Smooth muscle cell (in vitro differentiated cells): ENCODE measurements around the gene RMND5B. TPM values are rescaled to one million over a fixed set of nuclear protein-coding genes. Genes with fewer than 3 reads are reported as not detected.

Experiments used
- DNase-seq: peaks from one replicate; lab custom pipeline; 2025; ENCODE audit not compliant: unreplicated experiment; lab: John Stamatoyannopoulos, UW
- H2AFZ ChIP-seq: fragments of 200-600 bp; sonication (generic); 2 replicates; pipeline ENCODE4 v1.6.0; 2016; ENCODE audit warnings: antibody characterized with exemption, low read depth, mild to moderate bottlenecking
- H3F3A ChIP-seq: fragments of 200-600 bp; sonication (generic); 2 replicates; pipeline ENCODE4 v1.6.0; 2017; ENCODE audit warnings: antibody characterized with exemption, low read depth
- H3K27ac ChIP-seq: fragments of 200-600 bp; sonication (generic); 2 replicates; pipeline ENCODE4 v1.5.1; 2016; ENCODE audit warnings: low read depth, mild to moderate bottlenecking
- H3K27me3 ChIP-seq: fragments of 200-600 bp; sonication (generic); 2 replicates; pipeline ENCODE4 v1.6.1; 2016; ENCODE audit warnings: low read depth, mild to moderate bottlenecking
- H3K36me3 ChIP-seq: fragments of 200-600 bp; sonication (generic); 2 replicates; pipeline ENCODE4 v1.5.1; 2016; ENCODE audit warnings: low read depth
- H3K4me1 ChIP-seq: fragments of 200-600 bp; sonication (generic); 2 replicates; pipeline ENCODE4 v1.5.1; 2016; ENCODE audit warnings: low read depth
- H3K4me2 ChIP-seq: fragments of 200-600 bp; sonication (generic); 2 replicates; pipeline ENCODE4 v1.6.0; 2016; ENCODE audit warnings: mild to moderate bottlenecking
- H3K4me3 ChIP-seq: fragments of 200-600 bp; sonication (generic); 2 replicates; pipeline ENCODE4 v1.5.1; 2016; ENCODE audit warnings: mild to moderate bottlenecking
- H3K79me2 ChIP-seq: fragments of 200-600 bp; sonication (generic); 2 replicates; pipeline ENCODE4 v1.6.0; 2016; ENCODE audit warnings: low read depth, mild to moderate bottlenecking
- H3K9ac ChIP-seq: fragments of 200-600 bp; sonication (generic); 2 replicates; pipeline ENCODE4 v1.6.0; 2016; ENCODE audit warnings: low read depth
- H3K9me3 ChIP-seq: fragments of 200-600 bp; sonication (generic); replicated peaks from 2 replicates; pipeline ENCODE4 v1.5.1; 2016; ENCODE audit warnings: low read depth
- H4K20me1 ChIP-seq: fragments of 200-600 bp; sonication (generic); 2 replicates; pipeline ENCODE4 v1.6.0; 2016; ENCODE audit warnings: low read depth
- CTCF ChIP-seq: fragments of 200-600 bp; sonication (generic); IDR thresholded peaks from 2 replicates; pipeline ENCODE4 v1.5.1; 2017; ENCODE audit warnings: borderline replicate concordance, mild to moderate bottlenecking, antibody characterized with exemption; ENCODE audit not compliant: insufficient read depth, poor library complexity, severe bottlenecking
- WGBS: methylation state at CpG from one replicate; pipeline ENCODE4 v1.1.7; 2016; ENCODE audit warnings: low lambda C conversion rate; 5-methylcytosine and 5-hydroxymethylcytosine counted together
- polyA plus RNA-seq: library from polyadenylated mRNA; unstranded; fragments of >200 nt; fragmentation: Nextera tagmentation; extraction: Ambion mirVana; gene quantifications from 2 replicates; pipeline ENCODE4 v1.2.1, GENCODE V29; 2016
- total RNA-seq: library from RNA; depleted of rRNA; stranded (reverse); fragments of >200 nt; gene quantifications from 2 replicates; pipeline ENCODE4 v1.2.3, GENCODE V29; 2014

RMND5B gene
- total and polyA plus RNA-seq, 2 experiments from 2014 or later, result 18.2 to 20.8 TPM

GRCh38 chr5:178165581-178165980 lies 34.8 kb downstream of the RMND5B start:
- no peak for DNase-seq
- Histone ChIP-seq H3K27ac (no peak overlapping the region), H3K4me3 (no peak overlapping the region), H3K27me3 (no peaks in the 10 kb centered on the region), H3K4me1 (peaks cover 3% of the 10 kb centered on the region), H2AFZ (no peak overlapping the region), H4K20me1 (no peaks in the 10 kb centered on the region), H3K9ac (no peak overlapping the region), H3K79me2 (no peaks in the 10 kb centered on the region), H3K4me2 (no peak overlapping the region), H3K9me3 (no peaks in the 10 kb centered on the region), H3F3A (no peaks in the 10 kb centered on the region), H3K36me3 (no peaks in the 10 kb centered on the region)
- WGBS, result 93% methylated on average over 25 of the region's 38 CpGs
- no peak for TF ChIP-seq CTCF

- H3K79me2 ChIP-seq, result no peaks in the 10 kb centered on the region
- no peak overlapping the region for H3K4me2 ChIP-seq
- H3K4me3 ChIP-seq, result no peak overlapping the region
- H3K27ac ChIP-seq, result no peak overlapping the region
- H3K9me3 ChIP-seq, result no peaks in the 10 kb centered on the region
- H3K4me1 ChIP-seq, result no peaks in the 10 kb centered on the region
- H3K36me3 ChIP-seq, result no peaks in the 10 kb centered on the region
- 84% methylated on average over 2 of the region's 2 CpGs for WGBS
- no peaks in the 10 kb centered on the region for H3F3A ChIP-seq
- no peak overlapping the region for H2AFZ ChIP-seq
- no peak overlapping the region for H3K9ac ChIP-seq
- no peak for DNase-seq
- TF ChIP-seq CTCF, result no peak
- no peaks in the 10 kb centered on the region for H3K27me3 ChIP-seq
- H4K20me1 ChIP-seq, result no peaks in the 10 kb centered on the region
Measured at GRCh38 chr5:178170455-178170854, 39.6 kb downstream of the RMND5B start.

GRCh38 chr5:178174456-178174855 lies 43.6 kb downstream of the RMND5B start:
- H4K20me1 ChIP-seq, result no peaks in the 10 kb centered on the region

More at GRCh38 chr5:178174456-178174855, 43.6 kb downstream of the RMND5B start:
- Histone ChIP-seq H3F3A (no peaks in the 10 kb centered on the region), H3K4me3 (no peak overlapping the region), H3K9ac (no peak overlapping the region), H3K9me3 (no peaks in the 10 kb centered on the region), H3K4me1 (no peaks in the 10 kb centered on the region), H3K36me3 (no peaks in the 10 kb centered on the region), H3K27ac (no peak overlapping the region), H3K79me2 (no peaks in the 10 kb centered on the region), H3K27me3 (no peaks in the 10 kb centered on the region), H2AFZ (no peak overlapping the region), H3K4me2 (no peak overlapping the region)
- 91% methylated on average over 3 of the region's 3 CpGs for WGBS
- DNase-seq, result no peak
- TF ChIP-seq CTCF, result no peak
